HEK293 (cell line): ENCODE results near the gene ARHGAP26.

Experiments
- TF ChIP-seq, protein P1 (sequence below): fragments of 450-650 bp; formaldehyde crosslinking; IDR thresholded peaks from 2 replicates; pipeline ENCODE4 v1.5.1; 2016; ENCODE audit warnings: missing biosample characterization, missing genetic modification characterization
- TF ChIP-seq, protein P2 (sequence below): fragments of 450-650 bp; formaldehyde crosslinking; IDR thresholded peaks from 2 replicates; pipeline ENCODE4 v1.5.1; 2016; ENCODE audit warnings: missing biosample characterization, missing genetic modification characterization

- TF ChIP-seq, protein P1, sequence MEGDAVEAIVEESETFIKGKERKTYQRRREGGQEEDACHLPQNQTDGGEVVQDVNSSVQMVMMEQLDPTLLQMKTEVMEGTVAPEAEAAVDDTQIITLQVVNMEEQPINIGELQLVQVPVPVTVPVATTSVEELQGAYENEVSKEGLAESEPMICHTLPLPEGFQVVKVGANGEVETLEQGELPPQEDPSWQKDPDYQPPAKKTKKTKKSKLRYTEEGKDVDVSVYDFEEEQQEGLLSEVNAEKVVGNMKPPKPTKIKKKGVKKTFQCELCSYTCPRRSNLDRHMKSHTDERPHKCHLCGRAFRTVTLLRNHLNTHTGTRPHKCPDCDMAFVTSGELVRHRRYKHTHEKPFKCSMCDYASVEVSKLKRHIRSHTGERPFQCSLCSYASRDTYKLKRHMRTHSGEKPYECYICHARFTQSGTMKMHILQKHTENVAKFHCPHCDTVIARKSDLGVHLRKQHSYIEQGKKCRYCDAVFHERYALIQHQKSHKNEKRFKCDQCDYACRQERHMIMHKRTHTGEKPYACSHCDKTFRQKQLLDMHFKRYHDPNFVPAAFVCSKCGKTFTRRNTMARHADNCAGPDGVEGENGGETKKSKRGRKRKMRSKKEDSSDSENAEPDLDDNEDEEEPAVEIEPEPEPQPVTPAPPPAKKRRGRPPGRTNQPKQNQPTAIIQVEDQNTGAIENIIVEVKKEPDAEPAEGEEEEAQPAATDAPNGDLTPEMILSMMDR (tag by site-specific recombination): no peak
- TF ChIP-seq, protein P2, sequence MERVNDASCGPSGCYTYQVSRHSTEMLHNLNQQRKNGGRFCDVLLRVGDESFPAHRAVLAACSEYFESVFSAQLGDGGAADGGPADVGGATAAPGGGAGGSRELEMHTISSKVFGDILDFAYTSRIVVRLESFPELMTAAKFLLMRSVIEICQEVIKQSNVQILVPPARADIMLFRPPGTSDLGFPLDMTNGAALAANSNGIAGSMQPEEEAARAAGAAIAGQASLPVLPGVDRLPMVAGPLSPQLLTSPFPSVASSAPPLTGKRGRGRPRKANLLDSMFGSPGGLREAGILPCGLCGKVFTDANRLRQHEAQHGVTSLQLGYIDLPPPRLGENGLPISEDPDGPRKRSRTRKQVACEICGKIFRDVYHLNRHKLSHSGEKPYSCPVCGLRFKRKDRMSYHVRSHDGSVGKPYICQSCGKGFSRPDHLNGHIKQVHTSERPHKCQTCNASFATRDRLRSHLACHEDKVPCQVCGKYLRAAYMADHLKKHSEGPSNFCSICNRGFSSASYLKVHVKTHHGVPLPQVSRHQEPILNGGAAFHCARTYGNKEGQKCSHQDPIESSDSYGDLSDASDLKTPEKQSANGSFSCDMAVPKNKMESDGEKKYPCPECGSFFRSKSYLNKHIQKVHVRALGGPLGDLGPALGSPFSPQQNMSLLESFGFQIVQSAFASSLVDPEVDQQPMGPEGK (tag by site-specific recombination): no peak
These were observed 134.2 kb downstream of the ARHGAP26 start for GRCh38 chr5:142904416-142904815.
